ENCODE data around the gene UBE2QL1. TPM values are rescaled to one million over a fixed set of nuclear protein-coding genes. Genes with fewer than 3 reads are reported as not detected.

The UBE2QL1 gene
- total RNA-seq, 2 donors from 2014 or later, result 0.33 to 0.78 TPM

GRCh38 chr5:6403416-6403815, 45.2 kb upstream of the UBE2QL1 start:
- TF ChIP-seq CTCF (IDR thresholded peaks at IDR 0.05), result no peak
- no peak for TF ChIP-seq POLR2A (IDR thresholded peaks at IDR 0.05)
- WGBS, 2 donors, result 72 to 80% methylated on average over 4 of the region's 4 CpGs
- Histone ChIP-seq H3K36me3 (replicated peaks in 1 of 2; ENCODE audit: insufficient read depth in 1 of 2, low read depth in 2 of 2) (no peaks in the 10 kb centered on the region), H3K4me3 (no peak overlapping the region), H3K4me1 (no peaks in the 10 kb centered on the region), H3K27ac (no peak overlapping the region), H3K27me3 (no peaks in the 10 kb centered on the region), H3K9me3 (no peaks in the 10 kb centered on the region)
- DNase-seq, result no peak
- intact Hi-C loops (cut with DNase I), result no loop called here
- ATAC-seq, result no peak

GRCh38 chr5:6404129-6404528, 44.5 kb upstream of the UBE2QL1 start:
- ATAC-seq, result no peak
- DNase-seq, result no peak
- TF ChIP-seq CTCF (IDR thresholded peaks at IDR 0.05) (no peak), POLR2A (IDR thresholded peaks at IDR 0.05) (no peak)
- Histone ChIP-seq H3K27ac (no peak overlapping the region), H3K4me1 (no peaks in the 10 kb centered on the region), H3K36me3 (replicated peaks in 1 of 2; ENCODE audit: insufficient read depth in 1 of 2, low read depth in 2 of 2) (no peaks in the 10 kb centered on the region), H3K9me3 (no peaks in the 10 kb centered on the region), H3K4me3 (no peak overlapping the region), H3K27me3 (no peaks in the 10 kb centered on the region)
- intact Hi-C loops (cut with DNase I), result no loop called here
- WGBS, 2 donors, result 78 to 90% methylated on average over 4 of the region's 4 CpGs

GRCh38 chr5:6405591-6405990, 43.1 kb upstream of the UBE2QL1 start:
- Histone ChIP-seq H3K9me3 (no peaks in the 10 kb centered on the region), H3K4me3 (no peak overlapping the region), H3K4me1 (no peaks in the 10 kb centered on the region), H3K27me3 (no peaks in the 10 kb centered on the region), H3K27ac (no peak overlapping the region), H3K36me3 (replicated peaks in 1 of 2; ENCODE audit: insufficient read depth in 1 of 2, low read depth in 2 of 2) (no peaks in the 10 kb centered on the region)
- ATAC-seq (no peak), DNase-seq (no peak)
- WGBS, 2 donors, result 74 to 81% methylated on average over 4 of the region's 4 CpGs
- TF ChIP-seq CTCF (IDR thresholded peaks at IDR 0.05) (no peak), POLR2A (IDR thresholded peaks at IDR 0.05) (no peak)
- intact Hi-C loops (cut with DNase I), result no loop called here

GRCh38 chr5:6407558-6408259, 41.0 kb upstream of the UBE2QL1 start:
- H3K4me3 ChIP-seq, result no peak overlapping the region
- H3K9me3 ChIP-seq, result no peaks in the 10 kb centered on the region
- TF ChIP-seq CTCF (IDR thresholded peaks at IDR 0.05) (no peak), POLR2A (IDR thresholded peaks at IDR 0.05) (no peak)
- WGBS, 2 donors, result 52 to 60% methylated on average over 6 of the region's 6 CpGs
- no peaks in the 10 kb centered on the region for H3K27me3 ChIP-seq
- intact Hi-C loops (cut with DNase I), result no loop called here
- no peak for ATAC-seq
- no peaks in the 10 kb centered on the region for H3K4me1 ChIP-seq
- H3K36me3 ChIP-seq (replicated peaks in 1 of 2; ENCODE audit: insufficient read depth in 1 of 2, low read depth in 2 of 2), result no peaks in the 10 kb centered on the region
- no peak for DNase-seq
- no peak overlapping the region for H3K27ac ChIP-seq

GRCh38 chr5:6408260-6408596, 40.4 kb upstream of the UBE2QL1 start:
- ATAC-seq (no peak), DNase-seq (no peak)
- H3K27me3 ChIP-seq, result no peaks in the 10 kb centered on the region
- TF ChIP-seq POLR2A (IDR thresholded peaks at IDR 0.05) (no peak), CTCF (IDR thresholded peaks at IDR 0.05) (no peak)
- no peak overlapping the region for H3K4me3 ChIP-seq
- H3K9me3 ChIP-seq, result no peaks in the 10 kb centered on the region
- no peaks in the 10 kb centered on the region for H3K4me1 ChIP-seq
- no peak overlapping the region for H3K27ac ChIP-seq
- no peaks in the 10 kb centered on the region for H3K36me3 ChIP-seq (replicated peaks in 1 of 2; ENCODE audit: insufficient read depth in 1 of 2, low read depth in 2 of 2)
- intact Hi-C loops (cut with DNase I), result no loop called here
- 58 to 60% methylated on average over 4 to 5 of the region's 5 CpGs for WGBS, 2 donors

All from body of pancreas (tissue), 4 donors.